ENCODE measurements around the gene STAP2. TPM values are rescaled to one million over a fixed set of nuclear protein-coding genes. Genes with fewer than 3 reads are reported as not detected.

The STAP2 gene
- total RNA-seq, 4 donors from 2014 or later, result 4.6 to 18.8 (median 7.7) TPM

DNA sequence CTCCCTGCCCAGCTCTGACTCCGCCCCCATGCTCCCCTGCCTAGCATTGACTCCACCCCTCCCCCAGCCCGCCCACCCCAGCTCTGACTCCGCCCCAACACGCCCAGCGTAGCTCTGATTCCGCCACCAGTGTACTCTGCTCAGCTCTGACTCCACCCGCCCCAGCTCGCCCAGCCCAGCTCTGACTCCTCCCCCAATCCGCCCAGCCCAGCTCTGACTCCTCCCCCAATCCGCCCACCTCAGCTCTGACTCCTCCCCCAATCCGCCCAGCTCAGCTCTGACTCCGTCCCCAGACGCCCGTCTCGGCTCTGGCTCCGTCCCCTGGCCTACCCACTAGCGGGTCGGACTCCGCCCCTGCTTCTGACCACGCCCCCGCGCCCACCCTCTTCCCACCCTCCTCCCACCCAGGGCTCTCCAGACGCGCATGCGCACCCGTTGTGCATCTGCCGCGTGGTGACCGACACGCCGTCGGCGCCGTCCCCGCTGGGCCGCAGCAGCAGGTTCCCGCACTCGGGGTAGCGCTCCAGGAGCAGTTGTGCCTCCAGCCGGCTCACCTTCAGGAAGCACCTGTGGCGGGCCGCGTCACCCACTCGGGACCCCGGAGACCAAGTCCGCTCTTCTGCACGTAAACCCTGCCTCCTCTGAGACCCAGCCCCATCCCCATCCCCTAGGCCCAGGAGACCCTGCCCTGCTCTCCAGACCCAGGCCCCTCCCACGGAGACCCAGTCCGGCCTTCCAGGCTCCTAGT, 10.2 kb downstream of the STAP2 start:
- DNase-seq (ENCODE audit: low spot score) (peak; percentile 88), ATAC-seq (ENCODE audit: low FRiP score) (peak; percentile 91)
- TF ChIP-seq, protein P1, sequence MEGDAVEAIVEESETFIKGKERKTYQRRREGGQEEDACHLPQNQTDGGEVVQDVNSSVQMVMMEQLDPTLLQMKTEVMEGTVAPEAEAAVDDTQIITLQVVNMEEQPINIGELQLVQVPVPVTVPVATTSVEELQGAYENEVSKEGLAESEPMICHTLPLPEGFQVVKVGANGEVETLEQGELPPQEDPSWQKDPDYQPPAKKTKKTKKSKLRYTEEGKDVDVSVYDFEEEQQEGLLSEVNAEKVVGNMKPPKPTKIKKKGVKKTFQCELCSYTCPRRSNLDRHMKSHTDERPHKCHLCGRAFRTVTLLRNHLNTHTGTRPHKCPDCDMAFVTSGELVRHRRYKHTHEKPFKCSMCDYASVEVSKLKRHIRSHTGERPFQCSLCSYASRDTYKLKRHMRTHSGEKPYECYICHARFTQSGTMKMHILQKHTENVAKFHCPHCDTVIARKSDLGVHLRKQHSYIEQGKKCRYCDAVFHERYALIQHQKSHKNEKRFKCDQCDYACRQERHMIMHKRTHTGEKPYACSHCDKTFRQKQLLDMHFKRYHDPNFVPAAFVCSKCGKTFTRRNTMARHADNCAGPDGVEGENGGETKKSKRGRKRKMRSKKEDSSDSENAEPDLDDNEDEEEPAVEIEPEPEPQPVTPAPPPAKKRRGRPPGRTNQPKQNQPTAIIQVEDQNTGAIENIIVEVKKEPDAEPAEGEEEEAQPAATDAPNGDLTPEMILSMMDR (IDR thresholded peaks at IDR 0.05), result no peak

- TF ChIP-seq, protein P1 (IDR thresholded peaks at IDR 0.05), result no peak
- no peak for DNase-seq (ENCODE audit: low spot score)
- no peak for ATAC-seq (ENCODE audit: low FRiP score)
These were observed 10.8 kb downstream of the STAP2 start for GRCh38 chr19:4327877-4328242.

- TF ChIP-seq, protein P1 (IDR thresholded peaks at IDR 0.05), result no peak
- DNase-seq (ENCODE audit: low spot score), result peak; percentile 62
- ATAC-seq (ENCODE audit: low FRiP score), result peak; percentile 73
These were observed 11.3 kb downstream of the STAP2 start for GRCh38 chr19:4327252-4327876.

- ATAC-seq (ENCODE audit: low FRiP score) (no peak), DNase-seq (ENCODE audit: low spot score) (no peak)
- TF ChIP-seq, protein P1 (IDR thresholded peaks at IDR 0.05), result no peak
These were observed 11.8 kb downstream of the STAP2 start for GRCh38 chr19:4326837-4327251.

DNA sequence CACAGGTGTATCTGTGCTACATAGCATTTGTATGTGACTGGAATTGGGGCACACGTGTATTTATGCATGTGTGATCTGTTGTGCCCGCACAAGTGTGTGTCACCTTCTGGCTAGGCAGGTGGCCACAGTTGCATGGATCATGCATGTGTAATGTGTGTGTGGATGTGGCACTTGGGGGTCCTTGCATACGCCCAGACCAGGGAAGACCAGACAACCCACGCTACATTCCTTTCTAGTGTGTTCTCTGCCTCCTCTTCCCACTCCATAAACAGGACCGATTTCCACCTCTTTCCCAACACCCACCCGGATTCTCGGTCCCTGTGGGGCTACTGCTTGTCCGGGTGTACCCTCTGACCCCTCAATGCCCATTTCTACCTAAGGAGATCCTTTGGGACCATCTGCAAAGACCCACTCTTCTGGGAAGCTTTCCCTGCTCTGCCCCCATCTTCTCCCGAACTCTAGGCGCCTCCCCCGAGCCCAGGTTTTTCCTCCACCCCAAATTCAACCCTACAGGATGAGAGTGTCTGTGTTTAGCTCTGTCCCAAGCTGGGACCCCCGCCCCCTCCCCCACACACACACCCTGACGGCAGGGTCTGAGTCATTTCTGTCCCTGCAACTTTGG, 12.3 kb downstream of the STAP2 start:
- TF ChIP-seq, protein P1 (IDR thresholded peaks at IDR 0.05), result no peak
- ATAC-seq (ENCODE audit: low FRiP score) (no peak), DNase-seq (ENCODE audit: low spot score) (no peak)

GRCh38 chr19:4324228-4324627, 14.4 kb downstream of the STAP2 start:
- DNase-seq (ENCODE audit: low spot score), result no peak
- TF ChIP-seq, protein P1 (IDR thresholded peaks at IDR 0.05), result no peak
- no peak for ATAC-seq (ENCODE audit: low FRiP score)
